Stimulated activated CD8-positive, alpha-beta memory T cell treated with anti-CD3 and anti-CD28 coated beads, Interleukin-4, amount 100 ng/mL, for 1 hour (primary cell): Measurements from ENCODE around the gene CCNB1.
"Not testable (repeated sequence)": the region's sequence is repeated elsewhere in the genome, so short reads cannot be mapped to it uniquely, and the experiment has no call there.

Experiments
- DNase-seq, 2 donors: peaks; one replicate each; pipeline ENCODE4 v3.0.0-alpha.2; 2020; ENCODE audit warnings: low read depth in 2 of 2, low spot score in 1 of 2

The CCNB1 gene

GRCh38 chr5:69166686-69167492 is at the start of gene CCNB1:
Gene CCNB1 (plus strand): TSS chr5:69167150. CDS start chr5:69167263, 113 bp downstream.
- DNase-seq, result peak; percentile 87 to 97

- DNase-seq, result no peak
Observed at GRCh38 chr5:69129413-69129812, 37.5 kb upstream of the CCNB1 start.

- no peak for DNase-seq
Observed at GRCh38 chr5:69130241-69130640, 36.7 kb upstream of the CCNB1 start.

GRCh38 chr5:69131304-69131703 is 35.6 kb upstream of the CCNB1 start:
- no peak for DNase-seq

GRCh38 chr5:69134126-69134525 is 32.8 kb upstream of the CCNB1 start:
- DNase-seq, result no peak

GRCh38 chr5:69136293-69136692 is 30.7 kb upstream of the CCNB1 start:
- no peak for DNase-seq

- not testable (repeated sequence) for DNase-seq
Observed at GRCh38 chr5:69137208-69137607, 29.7 kb upstream of the CCNB1 start.

GRCh38 chr5:69137807-69138206 is 29.1 kb upstream of the CCNB1 start:
- DNase-seq, result no peak

GRCh38 chr5:69138766-69139165 is 28.2 kb upstream of the CCNB1 start:
- DNase-seq, result no peak

GRCh38 chr5:69140239-69140638 is 26.7 kb upstream of the CCNB1 start:
- not testable (repeated sequence) for DNase-seq

- no peak for DNase-seq
Observed at GRCh38 chr5:69140827-69141226, 26.1 kb upstream of the CCNB1 start.

GRCh38 chr5:69148576-69148975 is 18.4 kb upstream of the CCNB1 start:
- not testable (repeated sequence) for DNase-seq

- no peak for DNase-seq
Observed at GRCh38 chr5:69148981-69149675, 17.8 kb upstream of the CCNB1 start.

GRCh38 chr5:69149676-69150010 is 17.3 kb upstream of the CCNB1 start:
- DNase-seq, result no peak

GRCh38 chr5:69152731-69153130 is 14.2 kb upstream of the CCNB1 start:
- no peak for DNase-seq

- DNase-seq, result no peak
Observed at GRCh38 chr5:69156456-69156855, 10.5 kb upstream of the CCNB1 start.

GRCh38 chr5:69158039-69158438 is 8.9 kb upstream of the CCNB1 start:
- DNase-seq, result no peak

- DNase-seq, result no peak
Observed at GRCh38 chr5:69160651-69161050, 6.3 kb upstream of the CCNB1 start.

- DNase-seq, result no peak
Observed at GRCh38 chr5:69167493-69167855, 524 bp downstream of the CCNB1 start.

GRCh38 chr5:69167929-69168328 is 979 bp downstream of the CCNB1 start:
- DNase-seq, result no peak

- no peak for DNase-seq
Observed at GRCh38 chr5:69170495-69170894, 3.5 kb downstream of the CCNB1 start.

- no peak for DNase-seq
Observed at GRCh38 chr5:69170969-69171368, 4.0 kb downstream of the CCNB1 start.
